Astrocyte (in vitro differentiated cells and primary cell): ENCODE measurements around the gene CADM1. TPM values are rescaled to one million over a fixed set of nuclear protein-coding genes. Genes with fewer than 3 reads are reported as not detected.

Source experiments
- DNase-seq: peaks from one replicate; pipeline ENCODE4 v3.0.0-alpha.2; 2010; ENCODE audit warnings: low read depth
- FAIRE-seq: peaks from 2 replicates; lab custom pipeline; 2011; peaks lifted over from hg19 to GRCh38; lab: Jason Lieb, UNC
- H2AFZ ChIP-seq: 2 replicates; pipeline ENCODE4 v1.6.0; 2012; ENCODE audit warnings: low read depth, low read length, inconsistent platforms
- H3K27ac ChIP-seq: 2 replicates; pipeline ENCODE4 v1.5.1; 2011; ENCODE audit warnings: low read depth, low read length, inconsistent platforms
- H3K27me3 ChIP-seq: 2 replicates; pipeline ENCODE4 v1.6.0; 2011; ENCODE audit warnings: low read length, inconsistent platforms; ENCODE audit not compliant: insufficient read depth
- H3K36me3 ChIP-seq: 2 replicates; pipeline ENCODE4 v1.5.1; 2011; ENCODE audit warnings: low read length, inconsistent platforms; ENCODE audit not compliant: insufficient read depth
- H3K4me1 ChIP-seq: 2 replicates; pipeline ENCODE4 v1.5.1; 2011; ENCODE audit warnings: low read length, inconsistent platforms; ENCODE audit not compliant: insufficient read depth
- H3K4me2 ChIP-seq: 2 replicates; pipeline ENCODE4 v1.6.0; 2012; ENCODE audit warnings: low read length, inconsistent platforms
- H3K4me3 ChIP-seq: 2 replicates; pipeline ENCODE4 v1.5.1; 2011; ENCODE audit warnings: low read depth, mild to moderate bottlenecking, low read length, inconsistent platforms; ENCODE audit not compliant: insufficient read depth
- H3K79me2 ChIP-seq: 2 replicates; pipeline ENCODE4 v1.6.0; 2012; ENCODE audit warnings: mild to moderate bottlenecking, low read length, inconsistent platforms; ENCODE audit not compliant: insufficient read depth
- H3K9ac ChIP-seq: 2 replicates; pipeline ENCODE4 v1.6.0; 2012; ENCODE audit warnings: mild to moderate bottlenecking, low read length, inconsistent platforms
- H3K9me3 ChIP-seq: 2 replicates; pipeline ENCODE4 v1.5.1; 2012; ENCODE audit warnings: low read depth, mild to moderate bottlenecking, low read length, inconsistent platforms; ENCODE audit not compliant: insufficient read depth
- H4K20me1 ChIP-seq: 2 replicates; pipeline ENCODE4 v1.6.0; 2012; ENCODE audit warnings: low read length, inconsistent platforms; ENCODE audit not compliant: insufficient read depth
- H3K27ac Mint-ChIP-seq: one replicate; pipeline ENCODE4 v1.8.0; 2021; ENCODE audit warnings: mild to moderate bottlenecking, mixed read lengths; ENCODE audit not compliant: unreplicated experiment
- H3K27me3 Mint-ChIP-seq: one replicate; pipeline ENCODE4 v1.8.0; 2021; ENCODE audit warnings: low read depth, mixed read lengths; ENCODE audit not compliant: unreplicated experiment
- H3K36me3 Mint-ChIP-seq: one replicate; pipeline ENCODE4 v1.8.0; 2021; ENCODE audit warnings: low read depth, mixed read lengths; ENCODE audit not compliant: unreplicated experiment
- H3K4me1 Mint-ChIP-seq: one replicate; pipeline ENCODE4 v1.8.0; 2021; ENCODE audit warnings: low read depth, mixed read lengths; ENCODE audit not compliant: unreplicated experiment
- H3K4me3 Mint-ChIP-seq: one replicate; pipeline ENCODE4 v1.8.0; 2021; ENCODE audit warnings: mild to moderate bottlenecking, moderate library complexity, mixed read lengths; ENCODE audit not compliant: unreplicated experiment
- H3K9me3 Mint-ChIP-seq: one replicate; pipeline ENCODE4 v1.8.0; 2021; ENCODE audit warnings: mild to moderate bottlenecking, mixed read lengths; ENCODE audit not compliant: unreplicated experiment
- EZH2 ChIP-seq: IDR thresholded peaks from 2 replicates; pipeline ENCODE4 v1.6.1; 2012; ENCODE audit warnings: mild to moderate bottlenecking, low read length, inconsistent platforms; ENCODE audit not compliant: insufficient read depth
- total RNA-seq: library from RNA; stranded (reverse); gene quantifications from 2 replicates; pipeline ENCODE4 v1.2.1, GENCODE V29; 2021
- TF ChIP-seq, protein P1 (sequence below): IDR thresholded peaks from 2 replicates; pipeline ENCODE4 v1.5.1; 2011; ENCODE audit warnings: low read depth, mild to moderate bottlenecking, inconsistent platforms, low read length, moderate library complexity; ENCODE audit not compliant: insufficient read depth

The CADM1 gene
- total RNA-seq, 1 donor from 2014 or later = 414 TPM

DNA sequence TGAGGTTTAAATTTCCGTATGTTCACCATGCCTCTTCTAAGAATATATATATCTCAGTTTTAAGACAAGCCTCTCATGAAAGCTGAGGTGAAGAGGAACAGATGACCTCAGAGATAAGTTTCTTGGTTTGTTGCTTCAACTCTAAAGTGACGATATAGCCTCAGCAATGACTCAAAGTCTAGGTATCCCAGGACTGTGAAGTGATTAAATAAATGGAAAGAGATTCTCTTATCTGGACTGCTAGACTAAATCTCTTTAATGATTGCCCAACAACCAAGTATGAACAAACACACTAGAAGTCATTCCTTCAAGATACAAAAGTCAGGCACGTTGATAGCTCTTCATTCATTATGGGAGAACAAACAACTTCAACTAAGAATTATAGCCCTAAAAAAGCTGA, 15.3 kb downstream of the CADM1 start:
- Histone ChIP-seq H3K9ac (peak overlapping the region; percentile 29), H3K4me3 (no peak overlapping the region), H3K27me3 (no peaks in the 10 kb centered on the region), H3K4me2 (peak overlapping the region; percentile 57), H2AFZ (no peak overlapping the region), H3K79me2 (peaks cover 19% of the 10 kb centered on the region), H4K20me1 (no peaks in the 10 kb centered on the region), H3K4me1 (peaks cover 21% of the 10 kb centered on the region), H3K27ac (peak overlapping the region; percentile 63), H3K9me3 (no peaks in the 10 kb centered on the region), H3K36me3 (no peaks in the 10 kb centered on the region)
- DNase-seq (peak; percentile 99), FAIRE-seq (peak; percentile 17)
- Mint-ChIP-seq H3K36me3 (peaks cover 22% of the 10 kb centered on the region), H3K27ac (peak overlapping the region; percentile 92), H3K9me3 (peaks cover 2% of the 10 kb centered on the region), H3K4me1 (peaks cover 53% of the 10 kb centered on the region), H3K27me3 (no peaks in the 10 kb centered on the region), H3K4me3 (peak overlapping the region; percentile 17)
- TF ChIP-seq EZH2 = no peak
- TF ChIP-seq, protein P1, sequence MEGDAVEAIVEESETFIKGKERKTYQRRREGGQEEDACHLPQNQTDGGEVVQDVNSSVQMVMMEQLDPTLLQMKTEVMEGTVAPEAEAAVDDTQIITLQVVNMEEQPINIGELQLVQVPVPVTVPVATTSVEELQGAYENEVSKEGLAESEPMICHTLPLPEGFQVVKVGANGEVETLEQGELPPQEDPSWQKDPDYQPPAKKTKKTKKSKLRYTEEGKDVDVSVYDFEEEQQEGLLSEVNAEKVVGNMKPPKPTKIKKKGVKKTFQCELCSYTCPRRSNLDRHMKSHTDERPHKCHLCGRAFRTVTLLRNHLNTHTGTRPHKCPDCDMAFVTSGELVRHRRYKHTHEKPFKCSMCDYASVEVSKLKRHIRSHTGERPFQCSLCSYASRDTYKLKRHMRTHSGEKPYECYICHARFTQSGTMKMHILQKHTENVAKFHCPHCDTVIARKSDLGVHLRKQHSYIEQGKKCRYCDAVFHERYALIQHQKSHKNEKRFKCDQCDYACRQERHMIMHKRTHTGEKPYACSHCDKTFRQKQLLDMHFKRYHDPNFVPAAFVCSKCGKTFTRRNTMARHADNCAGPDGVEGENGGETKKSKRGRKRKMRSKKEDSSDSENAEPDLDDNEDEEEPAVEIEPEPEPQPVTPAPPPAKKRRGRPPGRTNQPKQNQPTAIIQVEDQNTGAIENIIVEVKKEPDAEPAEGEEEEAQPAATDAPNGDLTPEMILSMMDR = no peak

DNA sequence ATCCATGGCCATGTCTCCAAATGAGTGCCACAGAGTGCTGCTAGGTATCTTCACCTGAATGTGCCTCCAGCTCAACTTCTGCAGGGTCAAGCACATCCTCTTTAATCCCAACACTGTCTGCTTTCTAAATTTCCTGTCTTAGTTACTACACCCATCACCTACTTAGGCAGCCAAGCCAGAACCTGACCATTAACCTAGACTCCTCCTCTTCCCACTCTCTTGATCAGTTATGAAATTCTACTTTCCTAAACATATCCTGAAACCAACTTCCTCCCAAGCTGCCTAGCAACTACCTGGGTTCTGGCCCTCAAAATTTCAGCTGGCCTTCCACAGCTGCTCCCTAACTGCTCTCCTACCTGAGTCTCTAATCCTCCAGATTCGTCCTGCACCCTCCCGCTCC, 22.7 kb downstream of the CADM1 start:
- no peak for TF ChIP-seq EZH2
- TF ChIP-seq, protein P1 = no peak
- Histone ChIP-seq H3K27me3 (no peaks in the 10 kb centered on the region), H3K79me2 (peaks cover 2% of the 10 kb centered on the region), H3K36me3 (no peaks in the 10 kb centered on the region), H3K9me3 (no peaks in the 10 kb centered on the region), H2AFZ (no peak overlapping the region), H3K27ac (no peak overlapping the region), H4K20me1 (peaks cover 17% of the 10 kb centered on the region), H3K4me1 (no peaks in the 10 kb centered on the region), H3K9ac (no peak overlapping the region), H3K4me3 (no peak overlapping the region), H3K4me2 (no peak overlapping the region)
- FAIRE-seq (no peak), DNase-seq (no peak)
- no peaks in the 10 kb centered on the region for H3K27me3 Mint-ChIP-seq
- H3K27ac Mint-ChIP-seq = no peak overlapping the region
- peaks cover 22% of the 10 kb centered on the region for H3K36me3 Mint-ChIP-seq
- H3K4me1 Mint-ChIP-seq = peaks cover 23% of the 10 kb centered on the region
- peaks cover 4% of the 10 kb centered on the region for H3K9me3 Mint-ChIP-seq
- no peak overlapping the region for H3K4me3 Mint-ChIP-seq

DNA sequence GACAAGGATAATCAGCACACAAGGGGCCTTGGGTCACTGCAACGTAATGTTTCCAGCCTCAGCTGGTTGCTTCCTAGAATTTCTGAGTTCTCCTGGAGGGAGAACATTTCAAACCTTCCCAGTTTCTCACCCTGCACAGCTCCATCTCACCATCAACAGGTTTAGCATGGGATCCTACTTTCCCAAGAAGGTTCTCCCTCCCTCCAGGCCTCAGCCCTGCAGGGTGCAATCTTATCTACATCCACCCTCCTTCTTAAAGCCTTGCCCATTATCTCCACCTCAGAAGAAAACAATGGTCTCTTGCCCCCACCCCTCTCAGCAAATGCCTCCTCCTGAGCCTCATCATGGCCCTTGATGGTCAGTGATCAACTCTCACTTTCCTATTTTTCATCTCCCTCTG, 23.6 kb downstream of the CADM1 start:
- Histone ChIP-seq H3K27ac (no peak overlapping the region), H2AFZ (no peak overlapping the region), H3K36me3 (no peaks in the 10 kb centered on the region), H4K20me1 (peaks cover 17% of the 10 kb centered on the region), H3K4me1 (no peaks in the 10 kb centered on the region), H3K27me3 (no peaks in the 10 kb centered on the region), H3K79me2 (peaks cover 6% of the 10 kb centered on the region), H3K9me3 (no peaks in the 10 kb centered on the region), H3K4me2 (no peak overlapping the region), H3K4me3 (no peak overlapping the region), H3K9ac (no peak overlapping the region)
- Mint-ChIP-seq H3K27me3 (no peaks in the 10 kb centered on the region), H3K27ac (no peak overlapping the region), H3K9me3 (peaks cover 4% of the 10 kb centered on the region), H3K4me1 (peaks cover 22% of the 10 kb centered on the region), H3K4me3 (no peak overlapping the region), H3K36me3 (peaks cover 22% of the 10 kb centered on the region)
- TF ChIP-seq EZH2 = no peak
- FAIRE-seq (no peak), DNase-seq (no peak)
